Eye (tissue), 1 donor: ENCODE results near the gene EEF1G.
A peak's percentile ranks its signal among the peaks of the same experiment; 100 is the strongest.
"Not testable (repeated sequence)": the region's sequence is repeated elsewhere in the genome, so short reads cannot be mapped to it uniquely, and the experiment has no call there.

Experiments used
- DNase-seq: peaks from one replicate; pipeline ENCODE4 v3.0.0-alpha.2; 2015

EEF1G gene, protein sequence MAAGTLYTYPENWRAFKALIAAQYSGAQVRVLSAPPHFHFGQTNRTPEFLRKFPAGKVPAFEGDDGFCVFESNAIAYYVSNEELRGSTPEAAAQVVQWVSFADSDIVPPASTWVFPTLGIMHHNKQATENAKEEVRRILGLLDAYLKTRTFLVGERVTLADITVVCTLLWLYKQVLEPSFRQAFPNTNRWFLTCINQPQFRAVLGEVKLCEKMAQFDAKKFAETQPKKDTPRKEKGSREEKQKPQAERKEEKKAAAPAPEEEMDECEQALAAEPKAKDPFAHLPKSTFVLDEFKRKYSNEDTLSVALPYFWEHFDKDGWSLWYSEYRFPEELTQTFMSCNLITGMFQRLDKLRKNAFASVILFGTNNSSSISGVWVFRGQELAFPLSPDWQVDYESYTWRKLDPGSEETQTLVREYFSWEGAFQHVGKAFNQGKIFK

GRCh38 chr11:62573592-62574362 is at the start of gene EEF1G:
TSS of gene EEF1G (minus strand) at chr11:62573891. CDS start at chr11:62573842, 49 bp downstream.
- peak; percentile 100 for DNase-seq

DNA sequence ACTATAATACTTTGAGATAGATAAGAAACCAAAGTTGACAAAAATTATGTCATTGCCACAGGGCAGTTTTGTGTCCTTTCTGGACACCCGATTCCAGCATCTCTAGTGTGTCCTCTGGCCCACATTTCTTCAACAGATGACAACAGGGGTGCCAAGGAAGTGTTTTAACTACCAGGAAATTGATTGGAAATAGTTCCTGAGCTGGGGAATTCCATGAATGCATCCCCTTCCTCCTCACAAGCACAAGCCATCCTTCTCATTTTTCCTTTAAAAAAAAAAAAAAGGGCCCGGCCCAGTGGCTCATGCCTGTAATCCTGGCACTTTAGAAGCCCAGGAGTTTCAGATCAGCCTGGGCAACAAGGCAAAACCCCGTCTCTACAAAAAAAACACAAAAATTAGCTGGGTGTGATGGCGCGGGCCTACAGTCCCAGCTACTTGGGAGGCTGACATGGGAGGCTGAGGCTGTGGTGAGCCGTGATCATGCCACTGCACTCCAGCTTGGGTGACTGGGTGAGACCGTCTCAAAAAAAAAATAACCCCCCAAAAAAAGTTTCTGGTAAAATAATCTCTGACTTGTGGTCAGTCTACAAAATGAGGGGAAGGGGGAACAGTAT is 48.9 kb upstream of the EEF1G start:
- no peak for DNase-seq

- DNase-seq: peak; percentile 98
Measured at GRCh38 chr11:62621567-62622470, 48.1 kb upstream of the EEF1G start, which contains the start of gene B3GAT3. TSS of gene B3GAT3 (minus strand) at chr11:62621986. CDS start at chr11:62621947, 39 bp downstream.

- DNase-seq: peak; percentile 4
Measured at GRCh38 chr11:62621027-62621566, 47.4 kb upstream of the EEF1G start.

DNA sequence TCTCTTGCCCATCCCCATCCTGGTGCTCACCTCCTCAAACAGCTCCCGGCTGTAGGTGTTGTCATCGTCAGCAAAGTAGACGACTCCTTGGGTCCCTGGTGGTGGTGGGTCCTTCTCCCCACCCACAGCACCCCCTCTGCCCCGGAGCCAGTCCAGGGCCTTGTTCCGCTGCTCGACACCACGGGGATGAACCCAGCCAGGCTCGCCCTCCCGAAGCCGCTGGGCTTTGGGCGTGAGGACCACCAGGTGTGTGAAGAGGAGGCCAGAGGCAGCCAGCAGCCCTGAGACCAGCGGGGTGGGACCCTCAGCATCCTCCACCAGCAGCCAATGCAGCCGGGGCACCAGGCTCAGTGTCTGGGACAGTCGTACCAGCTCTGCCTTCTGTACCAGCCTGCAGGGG is 43.3 kb upstream of the EEF1G start:
- not testable (repeated sequence) for DNase-seq

DNA sequence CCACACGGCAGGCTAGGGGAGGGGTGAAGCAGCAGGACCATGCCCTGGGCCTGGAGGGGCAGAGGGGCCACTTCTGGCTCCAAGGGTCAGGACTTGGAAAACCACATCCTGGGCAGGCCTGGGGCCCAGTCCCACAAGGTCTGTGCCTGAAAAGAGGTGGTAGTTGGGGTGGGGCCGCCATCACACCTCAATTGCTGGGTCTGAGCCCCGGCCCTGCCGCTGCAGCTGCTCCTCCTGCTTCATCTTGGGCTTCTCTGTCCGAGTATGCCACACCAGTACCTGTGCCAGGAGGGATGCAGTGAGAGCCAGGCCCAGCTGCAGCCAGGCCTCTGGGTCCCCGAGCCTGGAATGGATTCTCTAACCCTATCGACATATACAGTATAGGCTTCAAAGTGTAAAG is 41.8 kb upstream of the EEF1G start:
- DNase-seq: no peak

DNA sequence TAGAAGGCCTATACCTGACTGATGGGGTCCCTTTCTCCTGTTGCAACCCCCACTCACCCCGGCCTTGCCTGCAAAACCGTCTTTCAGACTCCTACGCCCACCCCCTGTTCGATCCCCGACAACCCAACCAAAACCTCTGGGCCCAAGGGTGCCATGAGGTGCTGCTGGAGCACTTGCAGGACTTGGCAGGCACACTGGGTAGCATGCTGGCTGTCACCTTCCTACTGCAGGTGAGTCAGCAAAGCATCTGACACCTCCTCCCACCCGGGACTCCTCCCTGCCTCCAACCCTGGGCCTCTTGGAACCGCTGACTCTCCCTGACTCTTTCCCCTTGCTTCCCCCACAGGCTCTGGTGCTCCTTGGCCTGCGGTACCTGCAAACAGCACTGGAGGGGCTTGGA is 40.6 kb upstream of the EEF1G start:
- no peak for DNase-seq

DNA sequence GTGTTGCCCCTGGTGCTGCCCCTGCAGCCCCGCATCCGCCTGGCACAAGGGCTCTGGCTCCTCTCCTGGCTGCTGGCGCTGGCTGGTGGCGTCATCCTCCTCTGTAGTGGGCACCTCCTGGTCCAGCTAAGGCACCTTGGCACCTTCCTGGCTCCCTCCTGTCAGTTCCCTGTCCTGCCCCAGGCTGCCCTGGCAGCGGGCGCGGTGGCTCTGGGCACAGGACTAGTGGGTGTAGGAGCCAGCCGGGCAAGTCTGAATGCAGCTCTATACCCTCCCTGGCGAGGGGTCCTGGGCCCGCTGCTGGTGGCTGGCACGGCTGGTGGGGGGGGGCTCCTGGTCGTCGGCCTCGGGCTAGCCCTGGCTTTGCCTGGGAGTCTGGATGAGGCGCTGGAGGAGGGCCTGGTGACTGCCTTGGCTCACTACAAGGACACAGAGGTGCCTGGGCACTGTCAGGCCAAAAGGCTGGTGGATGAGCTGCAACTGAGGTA is 39.6 kb upstream of the EEF1G start:
- DNase-seq: no peak

DNA sequence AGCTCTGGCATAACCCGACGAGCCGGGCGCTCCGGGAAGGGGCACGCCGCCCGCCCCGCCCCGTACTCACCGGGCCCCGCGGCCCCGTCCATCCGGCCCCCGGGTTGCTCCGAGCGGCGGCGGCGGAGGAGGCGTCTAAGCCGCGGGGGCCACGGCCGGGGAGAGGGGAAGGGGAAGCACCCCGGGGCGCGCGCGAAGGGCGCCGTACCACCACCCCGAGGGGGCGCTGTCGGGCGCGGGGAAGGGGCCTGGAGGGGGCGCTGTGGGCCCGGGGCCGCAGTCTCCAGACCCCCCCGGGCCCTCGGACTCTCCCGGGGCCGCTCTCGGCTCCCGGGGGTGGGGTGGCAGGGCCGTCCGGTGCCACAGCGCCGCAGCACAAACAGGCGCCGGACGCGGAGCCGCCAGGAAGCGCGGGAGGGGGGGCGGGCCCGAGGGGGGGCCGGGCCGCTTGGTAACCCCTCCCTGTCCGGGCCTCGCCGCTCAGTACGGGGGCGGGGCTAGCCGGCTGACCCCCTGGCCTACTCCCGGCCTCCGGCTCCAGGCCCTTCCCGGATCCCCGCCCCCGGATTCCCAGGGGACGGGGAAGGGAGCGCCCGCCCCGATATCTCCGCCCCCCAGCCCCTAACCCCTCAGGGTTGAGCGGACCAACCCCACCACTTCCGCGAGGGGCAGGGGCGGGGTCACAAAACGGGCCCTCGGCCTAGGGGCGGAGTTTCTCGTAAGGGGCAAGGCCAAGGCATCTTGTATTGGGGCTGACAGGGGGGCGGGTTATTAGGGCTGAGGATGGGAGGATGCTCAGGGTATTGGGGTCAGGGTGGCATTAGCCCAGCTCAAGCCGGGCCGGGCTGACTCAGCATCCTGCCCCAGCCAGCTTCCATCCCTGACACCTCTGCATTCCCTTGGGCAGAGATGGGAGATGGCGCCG is 38.9 kb upstream of the EEF1G start, which contains the start of the genes EML3 and ROM1:
EML3 (minus strand) TSS at position 410 of the 925 bp plus-strand sequence; CDS start at position 92, 318 bp downstream.
ROM1 (plus strand) TSS at position 892 of the 925 bp plus-strand sequence; CDS start at position 917, 25 bp downstream.
- DNase-seq: peak; percentile 92

DNA sequence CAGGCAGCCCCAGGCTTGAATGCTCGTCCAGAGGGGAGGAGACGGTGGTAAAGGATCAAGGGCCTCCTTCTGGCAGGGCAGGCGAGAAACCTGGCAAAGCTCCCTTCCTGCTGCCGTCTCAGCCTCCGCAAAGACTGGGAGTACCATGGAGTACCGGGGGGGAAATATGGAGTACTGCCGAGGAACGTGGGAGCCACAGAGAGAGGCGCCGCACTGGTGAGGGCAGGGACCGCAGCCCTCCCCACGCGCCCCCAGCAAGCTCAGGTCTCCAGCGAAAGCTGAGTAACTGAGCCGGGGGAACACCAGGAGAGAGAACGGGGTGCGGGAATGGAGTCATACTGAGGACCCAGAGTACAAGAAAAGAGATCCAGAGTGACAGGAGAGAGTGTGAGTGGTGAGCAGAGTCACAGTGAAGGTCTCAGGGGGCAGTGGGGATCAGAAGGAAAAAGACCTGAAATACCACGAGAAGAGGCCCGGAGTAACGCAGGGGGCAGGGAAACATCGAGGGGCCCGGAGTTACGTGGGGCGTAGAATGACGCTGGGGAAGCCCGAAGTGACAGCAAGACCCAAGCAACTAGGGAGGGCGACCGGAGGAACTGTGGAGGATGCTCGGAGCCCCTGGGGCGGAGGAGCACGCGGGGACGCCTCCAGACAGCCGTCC is 38.1 kb upstream of the EEF1G start:
- DNase-seq: peak; percentile 74

- DNase-seq: no peak
Measured at GRCh38 chr11:62610814-62611704, 37.4 kb upstream of the EEF1G start.

DNA sequence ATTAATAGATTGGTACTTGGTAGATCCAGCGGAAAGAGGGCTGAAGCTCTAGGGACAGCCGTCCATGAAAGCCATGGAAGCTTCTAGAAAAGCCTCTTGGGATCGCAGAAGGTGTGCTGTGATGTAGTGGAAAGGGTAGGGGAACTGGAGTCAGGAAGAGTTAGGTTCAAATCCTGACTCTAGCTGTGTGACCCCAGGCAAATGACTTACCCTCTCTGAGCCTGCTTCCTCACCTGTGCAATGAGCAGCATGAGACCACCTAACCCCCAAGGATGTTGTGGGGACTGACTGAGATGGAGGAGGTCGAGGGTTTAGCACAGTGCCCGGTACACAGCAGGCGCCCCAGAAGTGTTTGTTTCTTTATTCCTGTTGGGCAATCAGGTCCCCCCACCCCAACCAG is 36.7 kb upstream of the EEF1G start:
- DNase-seq: no peak

DNA sequence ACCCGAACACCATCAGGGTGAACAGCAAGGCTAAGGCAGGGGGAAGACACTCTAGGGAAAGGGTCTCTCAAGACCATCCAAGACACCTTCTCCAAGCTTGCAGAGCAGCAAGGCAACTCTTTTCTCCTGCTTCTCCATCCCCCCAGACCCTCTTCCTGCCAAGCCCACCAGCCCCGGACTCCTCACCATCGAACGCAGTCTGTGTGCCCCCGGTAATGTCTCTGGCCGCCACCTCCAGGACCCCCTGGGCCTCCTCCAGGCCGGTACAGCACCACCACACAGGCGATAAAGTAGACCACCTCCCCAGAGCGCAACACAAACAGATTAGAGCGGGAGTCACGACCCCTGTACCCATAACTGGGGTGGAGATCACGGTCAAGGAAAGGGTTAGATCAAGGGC is 35.1 kb upstream of the EEF1G start:
- DNase-seq: no peak

GRCh38 chr11:62607714-62608113 is 34.0 kb upstream of the EEF1G start:
- DNase-seq: no peak

DNA sequence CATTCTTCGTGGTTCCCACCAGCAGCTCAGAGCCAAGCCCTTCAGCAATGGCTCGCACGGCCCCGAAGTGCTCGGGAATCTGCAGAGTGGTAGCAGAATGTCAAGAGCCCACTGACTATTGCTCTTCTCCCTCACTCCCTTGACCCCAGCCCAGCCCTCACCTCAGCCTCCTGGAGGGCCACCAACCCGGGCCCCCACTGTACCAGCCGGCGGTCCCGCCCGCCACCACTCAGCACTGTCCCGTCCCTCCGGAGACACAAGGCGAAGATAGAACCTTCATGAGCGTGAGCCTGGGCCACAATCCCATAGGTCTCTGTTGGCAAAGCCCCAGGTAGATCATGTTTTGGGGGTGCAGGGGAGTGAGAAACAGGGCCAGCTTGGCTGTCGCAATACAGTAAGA is 32.2 kb upstream of the EEF1G start:
- no peak for DNase-seq

DNA sequence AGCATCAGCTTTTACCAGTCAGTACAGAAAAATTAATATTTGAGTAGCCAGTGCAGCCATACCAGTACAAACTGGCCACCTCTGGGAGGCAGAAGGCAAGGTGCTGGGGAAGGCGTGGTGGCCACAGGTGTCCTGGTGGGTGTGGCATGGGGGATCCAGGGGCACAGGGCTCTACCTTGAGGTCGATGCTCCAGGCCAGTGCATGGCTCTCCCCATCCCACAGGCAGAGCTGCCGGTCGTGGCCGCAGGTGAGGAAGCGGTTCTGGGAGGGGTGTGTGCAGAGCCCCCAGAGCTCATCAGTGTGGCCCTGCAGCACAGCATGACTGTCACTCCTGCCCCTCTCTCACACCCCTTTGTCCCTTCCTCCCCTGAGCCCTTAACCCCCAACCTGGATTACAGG is 31.8 kb upstream of the EEF1G start:
- DNase-seq: no peak

DNA sequence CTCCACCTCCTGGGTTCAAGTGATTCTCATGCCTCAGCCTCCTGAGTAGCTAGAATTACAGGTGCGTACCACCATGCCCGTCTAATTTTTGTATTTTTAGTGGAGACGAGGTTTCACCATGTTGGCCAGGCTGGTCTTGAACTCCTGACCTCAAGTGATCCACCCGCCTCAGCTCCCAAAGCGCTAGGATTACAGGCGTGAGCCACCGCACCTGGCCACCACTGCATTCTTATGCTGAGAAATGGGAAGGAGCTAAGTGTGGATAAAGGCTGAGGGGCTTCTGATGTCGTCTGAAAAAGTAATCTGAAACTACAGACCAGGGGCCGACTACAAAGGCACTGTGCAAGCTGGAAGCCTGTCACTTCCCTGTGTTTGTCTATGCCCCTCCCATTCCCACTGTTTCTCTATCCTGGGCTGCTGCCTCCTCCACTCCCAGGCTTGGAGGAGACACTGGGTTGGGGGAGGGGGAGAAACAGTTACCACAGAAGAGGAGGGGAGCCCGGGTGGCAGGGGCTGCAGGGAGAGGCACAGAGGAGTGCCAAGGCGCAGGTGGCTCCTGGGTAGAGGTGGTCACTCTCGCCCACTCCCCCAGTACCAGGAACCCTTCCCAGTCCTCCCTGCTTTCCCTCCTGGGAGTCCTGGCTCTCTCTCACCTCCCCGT is 30.9 kb upstream of the EEF1G start:
- peak; percentile 29 for DNase-seq

DNA sequence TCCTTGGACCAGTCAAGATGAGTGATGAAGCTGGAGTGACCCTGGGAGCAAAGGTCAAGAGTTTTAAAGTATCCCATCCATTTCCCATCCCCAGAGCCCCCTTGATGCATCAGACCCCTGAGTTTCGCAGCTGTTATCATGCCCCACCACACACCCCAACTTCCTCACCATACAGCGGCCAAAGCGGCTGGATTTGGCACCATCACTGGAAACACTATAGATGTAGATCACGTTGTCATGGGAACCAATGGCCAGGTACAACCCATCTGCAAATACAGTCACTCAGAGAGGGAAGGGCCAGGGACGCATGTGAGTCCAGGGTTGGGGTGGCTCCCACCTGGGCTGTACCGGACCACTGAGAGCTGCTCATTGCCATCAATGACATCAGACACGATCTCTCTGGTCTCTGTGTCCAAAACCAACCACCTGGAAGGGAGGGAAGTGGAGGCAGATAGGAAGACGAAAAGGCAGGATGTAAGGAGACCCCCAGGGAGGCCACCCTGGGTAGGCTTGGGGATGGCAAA is 30.1 kb upstream of the EEF1G start:
- DNase-seq: no peak
